ENCODE measurements around the gene RAD21L1.

Gene RAD21L1

GRCh38 chr20:1294497-1294896, 68.7 kb downstream of the RAD21L1 start:
- no peaks in the 10 kb centered on the region for H3K36me3 ChIP-seq (ENCODE audit: control insufficient read depth, insufficient read depth, low read length)
- H3K4me1 ChIP-seq (ENCODE audit: control insufficient read depth, insufficient read depth, low read length), result no peaks in the 10 kb centered on the region
- H3K27ac ChIP-seq (ENCODE audit: insufficient read depth, low read depth, low read length, poor library complexity, severe bottlenecking), result no peak overlapping the region
- WGBS, 2 experiments, result 94 to 95% methylated on average over 8 of the region's 8 CpGs
- H3K27me3 ChIP-seq (ENCODE audit: control insufficient read depth, insufficient read depth, low read length, poor library complexity, severe bottlenecking), result no peaks in the 10 kb centered on the region
- H3K9me3 ChIP-seq (ENCODE audit: control insufficient read depth, low read length), result no peaks in the 10 kb centered on the region
- no peak overlapping the region for H3K4me3 ChIP-seq (ENCODE audit: insufficient read depth, low read depth, low read length)

DNA sequence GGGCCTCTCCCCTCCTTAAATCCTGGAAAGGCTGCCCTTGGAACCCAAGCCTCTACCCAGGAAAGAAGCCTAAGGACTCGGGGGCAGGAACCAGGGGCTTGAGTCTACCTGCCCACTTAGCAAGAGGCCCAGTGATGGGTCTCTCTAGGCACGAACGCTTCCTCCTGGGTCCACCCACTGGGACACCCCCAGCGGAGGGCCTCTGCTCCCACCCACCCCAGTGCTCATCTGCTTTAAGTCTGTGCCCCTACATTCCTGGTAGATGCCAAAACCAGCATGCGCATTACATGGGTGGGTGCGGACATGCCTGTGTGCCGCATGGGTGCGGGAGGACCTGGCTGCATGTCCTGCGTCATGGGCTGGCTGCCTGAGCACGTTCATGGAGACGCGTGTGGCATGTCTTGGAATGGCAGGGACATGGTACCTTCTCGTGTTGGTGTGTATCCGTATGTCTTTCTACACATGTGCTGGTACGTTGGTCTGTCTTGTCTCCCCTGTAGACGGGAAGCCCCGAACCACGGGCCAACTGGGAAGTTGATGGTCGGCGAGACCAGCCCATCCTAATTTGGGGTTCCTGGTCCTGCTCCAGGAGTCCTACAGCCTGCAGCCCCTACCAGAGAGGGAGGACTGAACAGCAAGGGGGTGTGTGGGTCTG, 69.6 kb downstream of the RAD21L1 start:
- Histone ChIP-seq H3K4me3 (ENCODE audit: insufficient read depth, low read depth, low read length) (no peak overlapping the region), H3K27me3 (ENCODE audit: control insufficient read depth, insufficient read depth, low read length, poor library complexity, severe bottlenecking) (no peaks in the 10 kb centered on the region), H3K36me3 (ENCODE audit: control insufficient read depth, insufficient read depth, low read length) (no peaks in the 10 kb centered on the region), H3K9me3 (ENCODE audit: control insufficient read depth, low read length) (no peaks in the 10 kb centered on the region), H3K4me1 (ENCODE audit: control insufficient read depth, insufficient read depth, low read length) (no peaks in the 10 kb centered on the region), H3K27ac (ENCODE audit: insufficient read depth, low read depth, low read length, poor library complexity, severe bottlenecking) (no peak overlapping the region)
- 93 to 94% methylated on average over 20 of the region's 20 CpGs for WGBS, 2 experiments

DNA sequence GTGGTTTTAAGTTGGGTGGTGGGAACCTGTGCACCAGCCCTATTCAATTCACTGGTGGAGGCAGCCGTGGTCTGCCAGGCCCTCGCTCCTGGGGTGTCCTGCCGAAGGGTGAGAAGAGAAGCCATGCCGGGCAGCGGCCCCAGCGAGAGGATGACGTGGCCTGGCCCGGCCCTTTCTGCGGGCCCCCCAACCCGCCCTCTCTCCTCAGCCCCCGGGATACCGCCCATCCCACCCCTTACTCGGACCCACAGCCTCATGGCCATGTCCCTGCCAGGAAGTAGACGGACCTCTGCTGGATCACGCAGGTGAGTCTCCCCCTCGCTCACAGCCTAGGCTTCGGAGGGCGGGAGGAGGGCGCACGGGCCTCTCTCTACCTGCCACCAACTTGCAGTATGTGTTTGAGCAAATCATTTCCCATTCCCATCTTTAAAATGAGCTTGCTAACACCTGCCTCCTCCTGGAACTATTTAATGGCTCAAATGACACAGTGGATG, 70.3 kb downstream of the RAD21L1 start:
- Histone ChIP-seq H3K4me3 (ENCODE audit: insufficient read depth, low read depth, low read length) (no peak overlapping the region), H3K4me1 (ENCODE audit: control insufficient read depth, insufficient read depth, low read length) (no peaks in the 10 kb centered on the region), H3K9me3 (ENCODE audit: control insufficient read depth, low read length) (no peaks in the 10 kb centered on the region), H3K36me3 (ENCODE audit: control insufficient read depth, insufficient read depth, low read length) (no peaks in the 10 kb centered on the region), H3K27me3 (ENCODE audit: control insufficient read depth, insufficient read depth, low read length, poor library complexity, severe bottlenecking) (no peaks in the 10 kb centered on the region), H3K27ac (ENCODE audit: insufficient read depth, low read depth, low read length, poor library complexity, severe bottlenecking) (no peak overlapping the region)
- WGBS, 2 experiments, result 93% methylated on average over 20 of the region's 20 CpGs

DNA sequence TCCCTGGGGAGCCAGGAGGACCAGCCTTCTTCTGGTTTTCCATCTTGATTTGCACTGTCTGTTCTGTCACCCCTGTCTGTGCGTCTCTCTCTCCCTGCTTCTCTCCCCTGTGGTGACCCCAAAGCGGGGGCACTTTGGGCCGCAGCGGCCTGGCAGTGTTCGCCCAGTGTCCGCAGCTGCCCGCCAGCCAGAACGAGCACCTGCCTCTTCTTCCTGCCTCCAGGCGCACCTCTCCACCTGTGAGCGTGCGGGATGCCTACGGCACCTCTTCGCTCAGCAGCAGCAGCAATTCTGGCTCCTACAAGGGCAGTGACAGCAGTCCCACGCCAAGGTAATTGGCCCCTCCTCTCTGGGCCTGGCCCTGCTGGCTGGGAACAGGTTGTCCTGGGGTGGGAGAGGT, 71.1 kb downstream of the RAD21L1 start:
- no peaks in the 10 kb centered on the region for H3K27me3 ChIP-seq (ENCODE audit: control insufficient read depth, insufficient read depth, low read length, poor library complexity, severe bottlenecking)
- H3K27ac ChIP-seq (ENCODE audit: insufficient read depth, low read depth, low read length, poor library complexity, severe bottlenecking), result no peak overlapping the region
- H3K9me3 ChIP-seq (ENCODE audit: control insufficient read depth, low read length), result no peaks in the 10 kb centered on the region
- 90% methylated on average over 14 of the region's 14 CpGs for WGBS, 2 experiments
- H3K36me3 ChIP-seq (ENCODE audit: control insufficient read depth, insufficient read depth, low read length), result no peaks in the 10 kb centered on the region
- no peaks in the 10 kb centered on the region for H3K4me1 ChIP-seq (ENCODE audit: control insufficient read depth, insufficient read depth, low read length)
- no peak overlapping the region for H3K4me3 ChIP-seq (ENCODE audit: insufficient read depth, low read depth, low read length)

DNA sequence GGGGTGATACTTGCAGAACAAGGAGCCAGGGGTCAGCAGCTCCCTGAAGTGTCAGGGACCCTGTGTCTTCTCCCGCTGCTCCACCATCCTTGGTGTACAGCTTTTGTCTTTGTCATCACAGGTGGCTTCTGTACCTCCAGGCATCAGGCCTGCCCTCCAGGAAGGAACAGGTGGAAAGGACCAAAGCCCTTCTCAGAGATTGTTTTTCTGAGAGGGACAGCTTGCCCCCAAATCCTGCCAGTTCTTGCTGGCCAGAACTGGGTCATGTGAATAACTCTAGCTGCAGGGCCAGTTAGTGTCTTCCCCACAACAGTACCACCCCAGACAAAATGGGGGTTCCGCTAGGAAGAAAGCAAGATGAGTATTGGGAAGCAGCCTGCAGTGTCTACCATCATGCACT, 71.6 kb downstream of the RAD21L1 start:
- H3K9me3 ChIP-seq (ENCODE audit: control insufficient read depth, low read length), result no peaks in the 10 kb centered on the region
- WGBS, 2 experiments, result 87 to 98% methylated on average over 2 of the region's 2 CpGs
- no peaks in the 10 kb centered on the region for H3K36me3 ChIP-seq (ENCODE audit: control insufficient read depth, insufficient read depth, low read length)
- no peak overlapping the region for H3K27ac ChIP-seq (ENCODE audit: insufficient read depth, low read depth, low read length, poor library complexity, severe bottlenecking)
- H3K4me1 ChIP-seq (ENCODE audit: control insufficient read depth, insufficient read depth, low read length), result no peaks in the 10 kb centered on the region
- H3K27me3 ChIP-seq (ENCODE audit: control insufficient read depth, insufficient read depth, low read length, poor library complexity, severe bottlenecking), result no peaks in the 10 kb centered on the region
- no peak overlapping the region for H3K4me3 ChIP-seq (ENCODE audit: insufficient read depth, low read depth, low read length)

GRCh38 chr20:1298166-1298565, 72.3 kb downstream of the RAD21L1 start:
- H3K27me3 ChIP-seq (ENCODE audit: control insufficient read depth, insufficient read depth, low read length, poor library complexity, severe bottlenecking), result no peaks in the 10 kb centered on the region
- H3K9me3 ChIP-seq (ENCODE audit: control insufficient read depth, low read length), result no peaks in the 10 kb centered on the region
- H3K36me3 ChIP-seq (ENCODE audit: control insufficient read depth, insufficient read depth, low read length), result no peaks in the 10 kb centered on the region
- WGBS, 2 experiments, result 96 to 97% methylated on average over 5 of the region's 5 CpGs
- no peaks in the 10 kb centered on the region for H3K4me1 ChIP-seq (ENCODE audit: control insufficient read depth, insufficient read depth, low read length)
- no peak overlapping the region for H3K4me3 ChIP-seq (ENCODE audit: insufficient read depth, low read depth, low read length)
- H3K27ac ChIP-seq (ENCODE audit: insufficient read depth, low read depth, low read length, poor library complexity, severe bottlenecking), result no peak overlapping the region

- Histone ChIP-seq H3K4me3 (ENCODE audit: insufficient read depth, low read depth, low read length) (no peak overlapping the region), H3K4me1 (ENCODE audit: control insufficient read depth, insufficient read depth, low read length) (no peaks in the 10 kb centered on the region), H3K27ac (ENCODE audit: insufficient read depth, low read depth, low read length, poor library complexity, severe bottlenecking) (no peak overlapping the region), H3K27me3 (ENCODE audit: control insufficient read depth, insufficient read depth, low read length, poor library complexity, severe bottlenecking) (no peaks in the 10 kb centered on the region), H3K9me3 (ENCODE audit: control insufficient read depth, low read length) (no peaks in the 10 kb centered on the region), H3K36me3 (ENCODE audit: control insufficient read depth, insufficient read depth, low read length) (no peaks in the 10 kb centered on the region)
- WGBS, 2 experiments, result 92 to 93% methylated on average over 8 of the region's 10 CpGs
Observed at GRCh38 chr20:1298888-1299511, 73.2 kb downstream of the RAD21L1 start.

- Histone ChIP-seq H3K36me3 (ENCODE audit: control insufficient read depth, insufficient read depth, low read length) (no peaks in the 10 kb centered on the region), H3K4me1 (ENCODE audit: control insufficient read depth, insufficient read depth, low read length) (no peaks in the 10 kb centered on the region), H3K27ac (ENCODE audit: insufficient read depth, low read depth, low read length, poor library complexity, severe bottlenecking) (no peak overlapping the region), H3K9me3 (ENCODE audit: control insufficient read depth, low read length) (no peaks in the 10 kb centered on the region), H3K27me3 (ENCODE audit: control insufficient read depth, insufficient read depth, low read length, poor library complexity, severe bottlenecking) (no peaks in the 10 kb centered on the region), H3K4me3 (ENCODE audit: insufficient read depth, low read depth, low read length) (no peak overlapping the region)
- 91 to 92% methylated on average over 9 of the region's 9 CpGs for WGBS, 2 experiments
Observed at GRCh38 chr20:1299522-1299921, 73.7 kb downstream of the RAD21L1 start.

GRCh38 chr20:1300083-1300840, 74.4 kb downstream of the RAD21L1 start:
- H3K36me3 ChIP-seq (ENCODE audit: control insufficient read depth, insufficient read depth, low read length), result no peaks in the 10 kb centered on the region
- H3K9me3 ChIP-seq (ENCODE audit: control insufficient read depth, low read length), result no peaks in the 10 kb centered on the region
- 95 to 96% methylated on average over 18 of the region's 18 CpGs for WGBS, 2 experiments
- H3K27ac ChIP-seq (ENCODE audit: insufficient read depth, low read depth, low read length, poor library complexity, severe bottlenecking), result no peak overlapping the region
- H3K4me1 ChIP-seq (ENCODE audit: control insufficient read depth, insufficient read depth, low read length), result no peaks in the 10 kb centered on the region
- H3K4me3 ChIP-seq (ENCODE audit: insufficient read depth, low read depth, low read length), result no peak overlapping the region
- H3K27me3 ChIP-seq (ENCODE audit: control insufficient read depth, insufficient read depth, low read length, poor library complexity, severe bottlenecking), result no peaks in the 10 kb centered on the region

DNA sequence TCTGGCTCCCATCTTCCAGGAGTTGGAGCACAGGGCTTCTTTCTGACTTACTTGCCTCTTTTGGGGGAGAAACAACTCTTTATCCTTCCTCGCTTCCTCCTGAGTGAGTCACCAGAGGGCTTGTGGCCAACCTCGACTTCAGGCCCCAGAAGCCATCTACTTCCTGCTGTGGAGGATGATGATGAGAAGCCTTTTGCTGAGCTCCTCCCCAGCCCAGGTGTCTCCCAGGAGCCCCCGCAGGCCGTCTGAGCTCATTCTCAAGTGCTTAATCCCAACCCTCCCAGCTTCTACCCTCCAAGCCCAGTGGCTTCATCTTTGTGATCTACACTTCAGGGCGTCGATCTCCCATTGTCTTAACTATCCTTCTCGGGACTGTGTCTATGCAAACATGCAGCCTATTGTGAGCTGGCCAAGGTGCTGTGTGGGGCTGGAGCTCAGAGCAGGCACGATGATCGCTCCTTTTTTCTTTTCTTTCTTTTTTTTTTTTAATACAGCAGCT, 75.2 kb downstream of the RAD21L1 start:
- WGBS, 2 experiments, result 25 to 30% methylated on average over 9 of the region's 9 CpGs
- Histone ChIP-seq H3K4me1 (ENCODE audit: control insufficient read depth, insufficient read depth, low read length) (no peaks in the 10 kb centered on the region), H3K27ac (ENCODE audit: insufficient read depth, low read depth, low read length, poor library complexity, severe bottlenecking) (no peak overlapping the region), H3K9me3 (ENCODE audit: control insufficient read depth, low read length) (no peaks in the 10 kb centered on the region), H3K36me3 (ENCODE audit: control insufficient read depth, insufficient read depth, low read length) (no peaks in the 10 kb centered on the region), H3K27me3 (ENCODE audit: control insufficient read depth, insufficient read depth, low read length, poor library complexity, severe bottlenecking) (no peaks in the 10 kb centered on the region), H3K4me3 (ENCODE audit: insufficient read depth, low read depth, low read length) (no peak overlapping the region)
